ENCODE data around the gene PTPRM. TPM values are rescaled to one million over a fixed set of nuclear protein-coding genes. Genes with fewer than 3 reads are reported as not detected.

Gene PTPRM
- total RNA-seq, 1 experiment from 2014 or later, result 11.1 TPM

GRCh38 chr18:7661207-7661606 is 94.1 kb downstream of the PTPRM start (continued):
- TF ChIP-seq CTCF (IDR thresholded peaks at IDR 0.05) (no peak), FOXJ3 (CRISPR knock-in tag; IDR thresholded peaks at IDR 0.05; ENCODE audit: borderline replicate concordance) (no peak), AR (CRISPR knock-in tag; IDR thresholded peaks at IDR 0.05) (no peak), SMAD4 (CRISPR knock-in tag; IDR thresholded peaks at IDR 0.05) (no peak), ZNF121 (CRISPR knock-in tag; IDR thresholded peaks at IDR 0.05) (no peak), ZMAT4 (CRISPR knock-in tag; IDR thresholded peaks at IDR 0.05) (no peak), NFATC4 (CRISPR knock-in tag; IDR thresholded peaks at IDR 0.05) (no peak), ZNF138 (CRISPR knock-in tag; conservative IDR thresholded peaks at IDR 0.05) (no peak), STAT6 (CRISPR knock-in tag; conservative IDR thresholded peaks at IDR 0.05; ENCODE audit: low read depth) (no peak), MAX (CRISPR knock-in tag; IDR thresholded peaks at IDR 0.05) (no peak), FOXP4 (CRISPR knock-in tag; IDR thresholded peaks at IDR 0.05) (no peak), ERG (CRISPR knock-in tag; IDR thresholded peaks at IDR 0.05) (no peak)

- Mint-ChIP-seq H3K27ac (no peak overlapping the region), H3K36me3 (no peaks in the 10 kb centered on the region), H3K27me3 (ENCODE audit: low read depth) (no peaks in the 10 kb centered on the region), H3K4me3 (no peak overlapping the region), H3K9me3 (no peaks in the 10 kb centered on the region), H3K4me1 (peaks cover 30% of the 10 kb centered on the region)
- POLR2A ChIA-PET, result no interaction called here
- CTCF ChIA-PET, result no interaction called here
- no peak for ATAC-seq
- DNase-seq (ENCODE audit: low spot score), result no peak
- TF ChIP-seq MAX (CRISPR knock-in tag; IDR thresholded peaks at IDR 0.05) (no peak), ZNF425 (CRISPR knock-in tag; conservative IDR thresholded peaks at IDR 0.05) (no peak)
These were observed 95.8 kb downstream of the PTPRM start for GRCh38 chr18:7662866-7663265.
